Adipose tissue (tissue), 3 donors: ENCODE data around the gene OPN5. TPM values are rescaled to one million over a fixed set of nuclear protein-coding genes. Genes with fewer than 3 reads are reported as not detected.
"Not testable (repeated sequence)": the region's sequence is repeated elsewhere in the genome, so short reads cannot be mapped to it uniquely, and the experiment has no call there.

Source experiments
- H3K27ac ChIP-seq: one replicate; pipeline ENCODE4 v1.5.1; 2013; ENCODE audit warnings: low read depth, low read length
- WGBS, 3 donors: extraction: QIAGEN DNeasy Blood & Tissue Kit; methylation state at CpG; one replicate each; pipeline ENCODE4 v1.1.7; 2013; 5-methylcytosine and 5-hydroxymethylcytosine counted together
- polyA plus RNA-seq, 3 donors: library from polyadenylated mRNA; stranded (reverse); fragments of 200-250 nt; gene quantifications; one replicate each; pipeline ENCODE4 v1.2.3, GENCODE V29; 2013
- donor health status: healthy with polysubstance abuse.
- donor health status: Bipolar disorder and iron deficiency.
- donor health status: healthy.

OPN5 gene
- not detected for polyA plus RNA-seq

DNA sequence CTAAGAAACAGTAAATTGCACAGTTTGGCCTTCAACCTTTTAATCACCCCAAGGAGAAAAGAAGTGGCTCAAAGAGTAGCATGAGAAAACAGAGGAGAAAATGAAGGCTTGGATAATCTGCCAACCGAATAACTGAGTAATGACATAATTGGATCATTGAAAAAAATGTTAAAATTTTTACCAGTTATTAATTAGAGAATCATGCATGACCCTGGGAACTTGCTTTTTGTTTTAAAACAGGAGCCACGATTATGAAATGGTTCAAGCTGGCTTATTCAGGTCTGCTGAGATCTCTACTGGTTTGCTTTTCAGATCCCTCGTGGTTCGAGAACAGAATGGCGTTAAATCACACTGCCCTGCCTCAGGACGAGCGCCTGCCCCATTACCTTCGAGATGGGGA, at the start of gene OPN5:
Gene OPN5, plus strand, starts transcription at position 301 of the 400 bp plus-strand sequence. Its CDS starts 35 bp downstream, at position 336.
- WGBS, 3 donors = 79 to 88% (median 88%) methylated on average over 8 of the region's 8 CpGs
- H3K27ac ChIP-seq = no peak within 1 kb of the TSS

DNA sequence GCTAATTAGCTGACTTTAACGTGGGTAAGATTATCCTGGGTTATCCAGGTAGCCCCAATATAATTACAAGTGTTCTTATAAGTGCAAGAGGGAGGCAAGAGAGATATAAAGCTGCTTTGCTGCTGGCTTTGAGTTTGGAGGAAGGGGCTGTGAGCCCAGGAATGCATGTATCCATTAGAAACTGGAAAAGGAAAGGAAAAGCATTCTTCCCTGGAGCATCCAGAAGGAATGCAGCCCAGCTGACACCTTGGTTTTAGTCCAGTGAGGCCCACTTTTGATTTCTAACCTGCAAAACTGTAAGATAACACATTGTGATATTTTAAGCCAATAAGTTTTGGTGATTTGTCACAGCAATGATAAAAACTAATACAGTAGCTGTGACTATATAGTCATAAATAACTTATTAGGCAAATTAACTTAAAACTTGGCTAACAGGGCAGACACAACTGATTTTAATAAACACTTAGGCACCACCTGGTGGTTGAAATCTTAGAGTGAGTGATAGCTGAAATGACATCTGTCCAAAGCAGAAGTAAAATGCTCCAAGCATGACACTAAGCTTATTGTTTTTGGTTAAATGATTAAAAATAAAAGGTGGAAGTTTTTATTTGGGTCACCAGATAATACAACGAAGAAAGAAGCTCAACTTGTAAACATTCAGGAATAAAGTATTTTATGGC, 47.8 kb upstream of the OPN5 start:
- H3K27ac ChIP-seq = no peak overlapping the region
- WGBS, 3 donors = 23 to 42% (median 39%) methylated on average over 2 of the region's 2 CpGs

GRCh38 chr6:47734831-47735481, 46.9 kb upstream of the OPN5 start:
- H3K27ac ChIP-seq = no peak overlapping the region
- 63 to 70% (median 67%) methylated on average over 4 of the region's 4 CpGs for WGBS, 3 donors

GRCh38 chr6:47736083-47736700, 45.6 kb upstream of the OPN5 start:
- no peak overlapping the region for H3K27ac ChIP-seq
- 64 to 78% (median 69%) methylated on average over 7 of the region's 7 CpGs for WGBS, 3 donors

DNA sequence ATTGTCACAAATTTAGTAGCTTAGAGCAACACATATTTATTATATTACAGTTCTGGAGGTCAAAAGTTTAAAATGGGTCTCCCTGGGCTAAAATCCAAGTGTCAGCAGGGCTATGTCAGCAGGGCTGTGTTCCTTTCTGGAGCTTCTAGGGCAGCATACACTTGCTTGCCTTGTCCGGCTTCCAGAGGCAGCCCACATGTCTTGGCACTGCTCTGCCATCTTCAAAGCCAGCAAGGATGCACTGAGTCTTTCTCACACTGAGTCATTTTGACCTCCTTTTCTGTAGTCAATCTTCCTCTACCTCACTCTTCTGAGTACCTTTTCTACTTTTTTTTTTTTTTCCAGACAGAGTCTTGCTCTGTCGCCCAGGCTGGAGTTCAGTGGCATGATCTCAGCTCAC, 44.4 kb upstream of the OPN5 start:
- H3K27ac ChIP-seq = no peak overlapping the region

GRCh38 chr6:47740714-47741113, 41.1 kb upstream of the OPN5 start:
- H3K27ac ChIP-seq = no peak overlapping the region
- 74 to 81% (median 80%) methylated on average over 1 of the region's 1 CpG for WGBS, 3 donors

More for the DNA sequence above, 44.4 kb upstream of the OPN5 start:
- WGBS, 3 donors = 77 to 78% (median 77%) methylated on average over 2 of the region's 2 CpGs

DNA sequence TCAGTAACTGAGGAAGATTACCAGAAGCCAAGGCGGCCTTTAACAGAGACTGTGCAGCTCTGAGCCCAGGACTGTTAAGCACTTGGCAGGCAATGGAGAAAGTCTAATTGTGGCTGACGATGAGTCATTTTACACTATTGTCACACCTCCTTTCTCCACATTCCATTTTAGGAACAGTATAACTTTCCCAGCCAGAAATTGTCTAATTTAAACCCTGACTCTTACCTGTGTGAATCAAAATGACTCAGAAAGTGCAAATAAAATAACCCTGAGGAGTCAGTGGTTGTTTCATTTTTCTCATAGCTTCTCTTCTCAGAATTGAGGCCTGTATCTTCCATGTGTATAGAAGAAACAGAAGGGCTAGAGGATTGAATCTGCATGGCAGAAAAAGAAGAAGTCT, 40.0 kb upstream of the OPN5 start:
- H3K27ac ChIP-seq = no peak overlapping the region
- 63 to 74% (median 71%) methylated on average over 2 of the region's 2 CpGs for WGBS, 3 donors

DNA sequence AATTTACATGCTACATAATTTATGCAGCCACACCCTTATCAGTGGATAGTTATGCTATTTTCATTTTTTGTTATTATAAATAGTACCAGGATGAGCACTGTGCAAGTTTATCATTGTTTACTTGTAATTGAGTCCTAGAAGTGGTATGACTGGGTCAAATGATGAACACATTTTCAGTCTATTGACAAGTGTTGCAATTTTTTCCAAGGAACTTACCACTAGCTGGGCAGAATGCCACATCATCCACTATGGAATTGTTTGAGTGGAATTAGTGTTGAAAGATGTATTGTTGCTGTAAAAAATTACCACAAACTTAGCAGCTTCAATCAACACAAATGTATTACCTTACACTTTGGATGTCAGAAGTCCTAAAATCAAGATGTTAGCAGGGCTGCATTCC, 38.1 kb upstream of the OPN5 start:
- H3K27ac ChIP-seq = no peak overlapping the region

GRCh38 chr6:47745269-47745668, 36.6 kb upstream of the OPN5 start:
- not testable (repeated sequence) for H3K27ac ChIP-seq
- 95 to 97% (median 96%) methylated on average over 3 of the region's 3 CpGs for WGBS, 3 donors

GRCh38 chr6:47749757-47750156, 32.1 kb upstream of the OPN5 start:
- no peak overlapping the region for H3K27ac ChIP-seq
- 51 to 57% (median 56%) methylated on average over 1 of the region's 1 CpG for WGBS, 3 donors

GRCh38 chr6:47752801-47753200, 29.0 kb upstream of the OPN5 start:
- H3K27ac ChIP-seq = no peak overlapping the region
- 75 to 83% (median 78%) methylated on average over 1 of the region's 1 CpG for WGBS, 3 donors

DNA sequence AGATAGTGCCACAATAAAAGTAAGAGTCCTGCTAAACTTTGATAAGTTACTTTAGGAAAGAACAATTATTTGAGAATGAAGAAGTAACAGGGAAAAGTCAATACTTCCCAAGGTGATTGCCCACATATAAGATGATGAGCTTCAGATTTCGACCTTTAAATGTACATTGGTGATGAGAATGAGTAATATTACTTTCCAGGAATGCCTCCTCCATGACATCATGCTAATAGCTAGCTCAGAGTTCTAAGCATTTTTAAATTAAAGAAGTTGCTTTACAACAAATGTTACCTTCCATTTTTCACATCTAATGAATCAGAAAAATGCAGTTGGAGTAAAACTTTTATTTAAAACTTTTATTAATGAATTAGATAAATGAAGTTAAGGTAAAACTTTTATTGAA, 22.5 kb upstream of the OPN5 start:
- H3K27ac ChIP-seq = no peak overlapping the region
- WGBS, 3 donors = 56 to 67% (median 60%) methylated on average over 1 of the region's 1 CpG

GRCh38 chr6:47762502-47762901, 19.3 kb upstream of the OPN5 start:
- no peak overlapping the region for H3K27ac ChIP-seq
- WGBS, 3 donors = 90 to 97% (median 95%) methylated on average over 3 of the region's 3 CpGs

DNA sequence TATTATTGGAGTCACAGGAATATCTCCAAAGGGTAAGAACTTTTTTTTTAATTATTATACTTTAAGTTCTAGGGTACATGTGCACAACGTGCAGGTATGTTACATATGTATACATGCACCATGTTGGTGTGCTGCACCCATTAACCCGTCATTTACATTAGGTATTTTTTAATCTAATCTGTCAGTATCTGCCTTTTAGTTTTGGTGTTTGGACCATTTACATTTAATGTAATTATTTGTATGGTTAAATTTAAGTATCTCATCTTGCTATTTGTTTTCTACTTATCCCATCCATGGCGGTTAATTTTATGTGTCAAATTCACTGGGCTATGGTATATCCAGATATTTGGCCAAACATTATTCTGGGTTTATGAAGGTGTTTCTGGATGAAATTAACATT, 15.4 kb upstream of the OPN5 start:
- 83 to 90% (median 89%) methylated on average over 3 of the region's 3 CpGs for WGBS, 3 donors
- H3K27ac ChIP-seq = no peak overlapping the region

DNA sequence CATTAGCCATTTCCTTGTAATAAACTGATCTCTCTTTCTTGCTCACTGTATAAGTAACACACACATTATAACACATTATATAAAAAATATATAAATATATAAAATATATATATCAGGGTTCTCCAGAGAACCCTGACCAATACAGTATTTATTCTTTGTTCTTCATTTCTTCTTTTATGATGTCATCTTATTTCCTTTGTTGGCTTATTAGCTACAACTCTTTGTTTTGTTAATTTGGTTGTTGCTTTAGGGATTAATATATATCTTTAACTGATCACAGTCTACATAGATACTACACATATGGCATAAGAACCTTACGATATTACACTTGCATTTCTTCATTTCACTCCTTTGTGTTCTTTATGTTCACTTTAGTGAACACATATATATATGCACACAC, 14.7 kb upstream of the OPN5 start:
- no peak overlapping the region for H3K27ac ChIP-seq
- 0 to 58% (median 41%) methylated on average over 1 of the region's 1 CpG for WGBS, 3 donors

DNA sequence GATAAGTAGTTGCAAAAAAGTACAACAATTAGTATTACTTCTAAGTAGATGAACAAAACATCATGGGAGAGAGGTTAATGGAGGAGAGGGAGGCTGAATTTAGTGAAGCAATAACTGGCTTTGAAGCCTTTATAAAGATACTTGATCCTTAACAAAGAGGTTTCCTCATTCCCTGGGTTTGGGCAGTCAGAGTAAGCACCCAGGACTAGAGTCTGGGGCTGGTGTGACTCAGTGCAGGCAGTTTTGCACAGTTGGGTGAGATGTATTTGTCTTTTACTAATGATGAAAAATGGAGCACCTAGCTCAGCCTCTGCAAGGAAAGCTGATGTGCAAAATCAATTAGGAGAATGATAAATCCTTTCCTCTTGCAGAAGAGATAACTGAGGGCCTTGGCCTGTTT, 11.8 kb upstream of the OPN5 start:
- no peak overlapping the region for H3K27ac ChIP-seq

GRCh38 chr6:47772359-47772758, 9.5 kb upstream of the OPN5 start:
- 74 to 89% (median 84%) methylated on average over 2 of the region's 2 CpGs for WGBS, 3 donors
- no peak overlapping the region for H3K27ac ChIP-seq

DNA sequence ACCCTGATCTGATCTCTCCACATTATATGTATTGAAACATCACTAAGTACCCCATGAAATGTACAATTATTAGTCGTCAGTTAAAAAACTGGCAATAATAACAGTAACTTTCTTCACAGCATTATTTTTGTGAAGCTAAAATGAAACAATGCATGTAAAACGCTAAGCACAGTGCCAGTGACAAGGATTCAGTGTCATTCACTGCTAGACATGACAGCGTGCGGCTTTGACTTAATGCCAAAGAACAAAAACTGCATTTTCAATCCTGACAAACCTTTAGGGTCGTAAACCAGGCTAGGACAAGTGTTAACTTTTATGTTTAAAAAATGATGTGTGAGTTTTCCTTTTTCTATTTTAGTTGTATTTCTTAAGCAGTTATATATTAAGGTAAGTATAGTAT, 8.8 kb upstream of the OPN5 start:
- WGBS, 3 donors = 76 to 89% (median 89%) methylated on average over 5 of the region's 5 CpGs
- no peak overlapping the region for H3K27ac ChIP-seq

- 0 to 1% (median 0%) methylated on average over 6 of the region's 6 CpGs for WGBS, 3 donors
- H3K27ac ChIP-seq = no peak overlapping the region
Measured at GRCh38 chr6:47780510-47781356, 1.1 kb upstream of the OPN5 start.
